ENCODE measurements around the gene POLE. TPM values are rescaled to one million over a fixed set of nuclear protein-coding genes. Genes with fewer than 3 reads are reported as not detected.

Gene POLE
- total RNA-seq, 1 experiment from 2014 or later, result 144 TPM

DNA sequence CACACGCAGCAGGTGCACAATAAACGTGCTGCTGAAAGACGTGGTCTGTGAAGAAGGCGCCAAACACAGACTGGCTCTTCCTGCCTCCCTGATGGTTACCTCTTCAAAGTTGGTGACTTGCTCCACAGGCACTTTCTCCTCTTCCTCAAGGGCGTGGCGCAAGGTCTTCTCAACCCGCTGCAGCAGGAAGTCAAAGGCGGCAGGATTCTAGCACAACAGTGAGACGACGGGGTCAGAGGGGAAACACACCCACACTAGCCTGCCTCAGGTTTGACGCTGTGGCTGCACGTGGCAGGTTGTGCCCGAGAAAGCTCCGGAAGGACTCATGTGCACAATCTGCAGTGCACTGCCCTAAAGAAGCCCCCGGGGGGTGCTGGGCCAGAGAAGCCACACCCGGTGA, 15.0 kb downstream of the POLE start:
- no peaks in the 10 kb centered on the region for H3K4me1 Mint-ChIP-seq
- DNase-seq (ENCODE audit: low spot score), result no peak
- H3K36me3 Mint-ChIP-seq, result peaks cover 80% of the 10 kb centered on the region
- no peaks in the 10 kb centered on the region for H3K9me3 Mint-ChIP-seq
- no peak overlapping the region for H3K4me3 Mint-ChIP-seq
- ChIA-PET CTCF (no interaction called here), POLR2A (no interaction called here)
- H3K27ac Mint-ChIP-seq, result no peak overlapping the region
- TF ChIP-seq TEAD1 (CRISPR knock-in tag; IDR thresholded peaks at IDR 0.05) (no peak), ELF4 (CRISPR knock-in tag; IDR thresholded peaks at IDR 0.05; ENCODE audit: low read depth) (no peak), SMAD3 (CRISPR knock-in tag; IDR thresholded peaks at IDR 0.05; ENCODE audit: borderline replicate concordance) (no peak), ZNF416 (CRISPR knock-in tag; IDR thresholded peaks at IDR 0.05) (no peak)
- TF ChIP-seq, protein P1, sequence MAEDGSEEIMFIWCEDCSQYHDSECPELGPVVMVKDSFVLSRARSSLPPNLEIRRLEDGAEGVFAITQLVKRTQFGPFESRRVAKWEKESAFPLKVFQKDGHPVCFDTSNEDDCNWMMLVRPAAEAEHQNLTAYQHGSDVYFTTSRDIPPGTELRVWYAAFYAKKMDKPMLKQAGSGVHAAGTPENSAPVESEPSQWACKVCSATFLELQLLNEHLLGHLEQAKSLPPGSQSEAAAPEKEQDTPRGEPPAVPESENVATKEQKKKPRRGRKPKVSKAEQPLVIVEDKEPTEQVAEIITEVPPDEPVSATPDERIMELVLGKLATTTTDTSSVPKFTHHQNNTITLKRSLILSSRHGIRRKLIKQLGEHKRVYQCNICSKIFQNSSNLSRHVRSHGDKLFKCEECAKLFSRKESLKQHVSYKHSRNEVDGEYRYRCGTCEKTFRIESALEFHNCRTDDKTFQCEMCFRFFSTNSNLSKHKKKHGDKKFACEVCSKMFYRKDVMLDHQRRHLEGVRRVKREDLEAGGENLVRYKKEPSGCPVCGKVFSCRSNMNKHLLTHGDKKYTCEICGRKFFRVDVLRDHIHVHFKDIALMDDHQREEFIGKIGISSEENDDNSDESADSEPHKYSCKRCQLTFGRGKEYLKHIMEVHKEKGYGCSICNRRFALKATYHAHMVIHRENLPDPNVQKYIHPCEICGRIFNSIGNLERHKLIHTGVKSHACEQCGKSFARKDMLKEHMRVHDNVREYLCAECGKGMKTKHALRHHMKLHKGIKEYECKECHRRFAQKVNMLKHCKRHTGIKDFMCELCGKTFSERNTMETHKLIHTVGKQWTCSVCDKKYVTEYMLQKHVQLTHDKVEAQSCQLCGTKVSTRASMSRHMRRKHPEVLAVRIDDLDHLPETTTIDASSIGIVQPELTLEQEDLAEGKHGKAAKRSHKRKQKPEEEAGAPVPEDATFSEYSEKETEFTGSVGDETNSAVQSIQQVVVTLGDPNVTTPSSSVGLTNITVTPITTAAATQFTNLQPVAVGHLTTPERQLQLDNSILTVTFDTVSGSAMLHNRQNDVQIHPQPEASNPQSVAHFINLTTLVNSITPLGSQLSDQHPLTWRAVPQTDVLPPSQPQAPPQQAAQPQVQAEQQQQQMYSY (CRISPR knock-in tag; IDR thresholded peaks at IDR 0.05), result no peak
- TF ChIP-seq, protein P2, sequence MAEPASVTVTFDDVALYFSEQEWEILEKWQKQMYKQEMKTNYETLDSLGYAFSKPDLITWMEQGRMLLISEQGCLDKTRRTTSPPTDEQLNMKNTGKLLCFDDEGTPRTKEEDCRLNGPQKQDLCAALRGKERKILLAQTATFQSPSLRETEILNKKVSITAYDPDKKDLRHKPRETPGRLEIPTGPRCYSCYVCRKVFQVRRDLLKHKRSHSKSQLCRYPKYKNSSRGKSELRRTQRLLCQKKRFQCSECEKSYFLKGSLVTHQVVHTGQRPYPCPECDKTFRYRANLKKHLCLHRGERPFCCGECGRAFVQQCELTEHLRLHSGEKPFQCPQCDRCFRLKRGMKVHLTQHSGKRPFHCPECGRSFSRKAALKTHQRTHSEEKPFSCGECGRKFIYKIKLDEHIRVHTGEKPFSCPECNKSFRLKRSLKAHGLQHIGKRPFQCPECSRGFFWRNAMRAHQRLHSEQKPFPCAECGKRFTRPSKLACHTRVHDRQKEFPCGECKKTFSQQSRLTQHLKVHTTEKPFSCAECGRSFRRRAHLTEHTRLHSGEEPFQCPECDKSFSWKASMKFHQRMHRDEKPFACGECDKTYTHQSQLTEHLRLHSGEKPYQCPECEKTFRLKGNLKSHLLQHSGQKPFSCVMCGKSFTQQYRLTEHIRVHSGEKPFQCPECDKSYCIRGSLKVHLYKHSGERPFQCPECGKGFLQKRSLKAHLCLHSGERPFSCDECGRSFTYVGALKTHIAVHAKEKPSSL (CRISPR knock-in tag; conservative IDR thresholded peaks at IDR 0.05), result no peak
- no peaks in the 10 kb centered on the region for H3K27me3 Mint-ChIP-seq (ENCODE audit: low read depth)
- ATAC-seq, result no peak

DNA sequence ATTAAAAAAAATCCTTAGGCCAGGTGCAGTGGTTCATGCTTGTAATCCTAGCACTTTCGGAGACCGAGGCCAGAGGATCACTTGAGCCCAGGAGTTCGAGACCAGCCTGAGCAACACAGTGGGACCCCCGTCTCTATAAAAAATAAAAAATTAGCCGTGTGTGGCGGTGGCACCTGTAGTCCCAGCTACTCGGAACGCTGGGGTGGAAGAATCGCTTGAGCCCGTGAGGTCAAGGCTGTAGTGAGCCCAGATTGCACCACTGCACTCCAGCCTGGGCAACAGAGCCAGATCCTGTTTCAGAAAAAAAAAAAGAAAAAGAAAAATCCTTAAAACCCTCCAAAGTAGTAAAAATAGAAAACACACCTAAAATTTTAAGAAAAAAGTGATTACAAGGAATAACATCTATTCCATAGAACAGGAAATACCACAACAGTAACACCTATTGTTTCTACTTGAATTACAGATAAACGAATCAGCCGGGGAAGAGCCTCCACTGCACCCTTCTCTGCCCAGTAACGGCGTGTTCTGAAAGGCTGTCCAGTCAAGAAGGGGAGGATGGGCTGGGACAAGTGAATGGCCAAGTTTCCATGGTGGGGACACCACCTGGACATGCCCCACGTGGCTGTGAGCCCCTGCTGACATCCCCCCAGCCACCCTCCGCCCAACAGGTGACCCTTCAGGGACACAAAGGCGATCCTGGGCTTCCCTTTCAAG, 17.8 kb downstream of the POLE start:
- ATAC-seq (no peak), DNase-seq (ENCODE audit: low spot score) (no peak)
- Mint-ChIP-seq H3K9me3 (no peaks in the 10 kb centered on the region), H3K36me3 (peaks cover 81% of the 10 kb centered on the region), H3K27ac (no peak overlapping the region), H3K4me3 (no peak overlapping the region), H3K27me3 (ENCODE audit: low read depth) (no peaks in the 10 kb centered on the region), H3K4me1 (no peaks in the 10 kb centered on the region)
- POLR2A ChIA-PET, result no interaction called here
- CTCF ChIA-PET, result no interaction called here
- TF ChIP-seq NFATC4 (CRISPR knock-in tag; IDR thresholded peaks at IDR 0.05) (no peak), SMAD3 (CRISPR knock-in tag; IDR thresholded peaks at IDR 0.05; ENCODE audit: borderline replicate concordance) (no peak), ZNF396 (CRISPR knock-in tag; IDR thresholded peaks at IDR 0.05; ENCODE audit: borderline replicate concordance) (no peak), ZBTB21 (CRISPR knock-in tag; IDR thresholded peaks at IDR 0.05; ENCODE audit: borderline replicate concordance) (no peak), RORB (CRISPR knock-in tag; IDR thresholded peaks at IDR 0.05) (no peak), NR3C1 (CRISPR knock-in tag; conservative IDR thresholded peaks at IDR 0.05; ENCODE audit: low read depth) (no peak), CREB1 (CRISPR knock-in tag; IDR thresholded peaks at IDR 0.05) (no peak), TP53 (CRISPR knock-in tag; IDR thresholded peaks at IDR 0.05) (no peak)
- TF ChIP-seq, protein P3, sequence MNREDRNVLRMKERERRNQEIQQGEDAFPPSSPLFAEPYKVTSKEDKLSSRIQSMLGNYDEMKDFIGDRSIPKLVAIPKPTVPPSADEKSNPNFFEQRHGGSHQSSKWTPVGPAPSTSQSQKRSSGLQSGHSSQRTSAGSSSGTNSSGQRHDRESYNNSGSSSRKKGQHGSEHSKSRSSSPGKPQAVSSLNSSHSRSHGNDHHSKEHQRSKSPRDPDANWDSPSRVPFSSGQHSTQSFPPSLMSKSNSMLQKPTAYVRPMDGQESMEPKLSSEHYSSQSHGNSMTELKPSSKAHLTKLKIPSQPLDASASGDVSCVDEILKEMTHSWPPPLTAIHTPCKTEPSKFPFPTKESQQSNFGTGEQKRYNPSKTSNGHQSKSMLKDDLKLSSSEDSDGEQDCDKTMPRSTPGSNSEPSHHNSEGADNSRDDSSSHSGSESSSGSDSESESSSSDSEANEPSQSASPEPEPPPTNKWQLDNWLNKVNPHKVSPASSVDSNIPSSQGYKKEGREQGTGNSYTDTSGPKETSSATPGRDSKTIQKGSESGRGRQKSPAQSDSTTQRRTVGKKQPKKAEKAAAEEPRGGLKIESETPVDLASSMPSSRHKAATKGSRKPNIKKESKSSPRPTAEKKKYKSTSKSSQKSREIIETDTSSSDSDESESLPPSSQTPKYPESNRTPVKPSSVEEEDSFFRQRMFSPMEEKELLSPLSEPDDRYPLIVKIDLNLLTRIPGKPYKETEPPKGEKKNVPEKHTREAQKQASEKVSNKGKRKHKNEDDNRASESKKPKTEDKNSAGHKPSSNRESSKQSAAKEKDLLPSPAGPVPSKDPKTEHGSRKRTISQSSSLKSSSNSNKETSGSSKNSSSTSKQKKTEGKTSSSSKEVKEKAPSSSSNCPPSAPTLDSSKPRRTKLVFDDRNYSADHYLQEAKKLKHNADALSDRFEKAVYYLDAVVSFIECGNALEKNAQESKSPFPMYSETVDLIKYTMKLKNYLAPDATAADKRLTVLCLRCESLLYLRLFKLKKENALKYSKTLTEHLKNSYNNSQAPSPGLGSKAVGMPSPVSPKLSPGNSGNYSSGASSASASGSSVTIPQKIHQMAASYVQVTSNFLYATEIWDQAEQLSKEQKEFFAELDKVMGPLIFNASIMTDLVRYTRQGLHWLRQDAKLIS (CRISPR knock-in tag; IDR thresholded peaks at IDR 0.05; ENCODE audit: borderline replicate concordance), result no peak

All from WTC11 (cell line).